ENCODE results near the gene SLC6A4. TPM values are rescaled to one million over a fixed set of nuclear protein-coding genes. Genes with fewer than 3 reads are reported as not detected.

The SLC6A4 gene
- total RNA-seq, 1 experiment from 2014 or later, result 20.6 TPM

DNA sequence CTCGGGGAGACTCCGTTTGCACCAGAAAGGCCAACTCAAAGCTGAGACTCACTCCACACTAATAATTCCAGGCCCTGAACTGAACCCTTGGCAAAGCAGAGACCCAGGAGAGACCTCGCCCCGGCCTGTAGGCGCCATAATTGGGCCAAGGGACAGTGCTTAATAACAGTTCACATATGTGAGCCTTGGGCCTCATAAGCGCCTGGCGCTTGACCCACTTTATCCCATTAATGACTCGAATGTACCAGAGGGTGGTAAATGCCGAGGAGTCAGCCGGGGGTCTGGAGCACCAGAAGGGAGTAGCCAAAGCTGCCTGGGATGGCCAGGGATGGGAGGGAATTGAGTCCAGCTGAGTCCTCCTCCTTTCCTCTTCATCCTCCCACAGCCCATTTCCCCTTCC lies 24.6 kb downstream of the SLC6A4 start:
- H3K4me3 ChIP-seq (ENCODE audit: low read depth, low read length), result no peak overlapping the region
- TF ChIP-seq CTCF (IDR thresholded peaks at IDR 0.05; ENCODE audit: insufficient read depth in 1 of 2, low read depth in 1 of 2, low read length in 1 of 2, severe bottlenecking in 1 of 2, unreplicated experiment in 1 of 2), result no peak
- H3K27me3 ChIP-seq (replicated peaks; ENCODE audit: control insufficient read depth, insufficient read depth, low read length), result no peaks in the 10 kb centered on the region
- ChIA-PET CTCF (no interaction called here), POLR2A (no interaction called here)
- Mint-ChIP-seq H3K4me1 (ENCODE audit: low read depth, unreplicated experiment) (no peaks in the 10 kb centered on the region), H3K27ac (ENCODE audit: unreplicated experiment) (no peak overlapping the region), H3K9me3 (ENCODE audit: unreplicated experiment) (peaks cover 10% of the 10 kb centered on the region), H3K36me3 (ENCODE audit: insufficient read depth, unreplicated experiment) (peaks cover 12% of the 10 kb centered on the region), H3K4me3 (ENCODE audit: unreplicated experiment) (no peak overlapping the region), H3K27me3 (ENCODE audit: insufficient read depth, unreplicated experiment) (no peaks in the 10 kb centered on the region)
- no peaks in the 10 kb centered on the region; the same call in 1 of the 2 replicates for H3K36me3 ChIP-seq (ENCODE audit: control insufficient read depth, insufficient read depth, low read length)
- no peaks in the 10 kb centered on the region for H3K4me1 ChIP-seq
- BruUV-seq (replicated peaks), result no TSS peak
- DNase-seq, result no peak
- H3K9me3 ChIP-seq, result no peaks in the 10 kb centered on the region
- intact Hi-C loops (cut with micrococcal nuclease; ENCODE audit: unreplicated experiment), result no loop called here

DNA sequence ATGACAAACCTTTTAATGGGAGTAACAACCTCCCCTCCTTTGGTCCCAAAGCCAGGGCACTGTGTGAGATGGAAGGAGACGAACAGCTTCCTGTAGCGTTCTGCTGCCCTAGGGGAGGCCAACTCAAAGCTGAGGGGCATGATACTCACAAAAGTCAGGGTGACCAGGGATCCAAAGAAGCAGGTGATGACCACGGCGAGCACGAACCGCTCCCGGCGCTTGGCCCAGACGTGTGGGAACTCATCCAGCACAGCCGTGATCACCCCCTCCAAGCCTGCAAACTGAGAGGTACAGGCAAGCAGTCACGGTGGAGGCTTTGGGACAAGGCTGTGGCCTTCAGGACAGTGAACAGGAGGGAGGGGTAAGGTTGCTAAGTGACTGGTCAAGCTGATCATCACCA lies 25.1 kb downstream of the SLC6A4 start:
- Mint-ChIP-seq H3K36me3 (ENCODE audit: insufficient read depth, unreplicated experiment) (peaks cover 12% of the 10 kb centered on the region), H3K27ac (ENCODE audit: unreplicated experiment) (no peak overlapping the region), H3K9me3 (ENCODE audit: unreplicated experiment) (peaks cover 10% of the 10 kb centered on the region), H3K27me3 (ENCODE audit: insufficient read depth, unreplicated experiment) (no peaks in the 10 kb centered on the region), H3K4me1 (ENCODE audit: low read depth, unreplicated experiment) (no peaks in the 10 kb centered on the region), H3K4me3 (ENCODE audit: unreplicated experiment) (no peak overlapping the region)
- H3K27me3 ChIP-seq (replicated peaks; ENCODE audit: control insufficient read depth, insufficient read depth, low read length), result no peaks in the 10 kb centered on the region
- no TSS peak for BruUV-seq (replicated peaks)
- CTCF ChIA-PET, result no interaction called here
- no peaks in the 10 kb centered on the region; the same call in 1 of the 2 replicates for H3K36me3 ChIP-seq (ENCODE audit: control insufficient read depth, insufficient read depth, low read length)
- no peak overlapping the region for H3K4me3 ChIP-seq (ENCODE audit: low read depth, low read length)
- no peaks in the 10 kb centered on the region for H3K9me3 ChIP-seq
- DNase-seq, result no peak
- POLR2A ChIA-PET, result no interaction called here
- intact Hi-C loops (cut with micrococcal nuclease; ENCODE audit: unreplicated experiment), result no loop called here
- no peak for TF ChIP-seq CTCF (IDR thresholded peaks at IDR 0.05; ENCODE audit: insufficient read depth in 1 of 2, low read depth in 1 of 2, low read length in 1 of 2, severe bottlenecking in 1 of 2, unreplicated experiment in 1 of 2)
- H3K4me1 ChIP-seq, result no peaks in the 10 kb centered on the region

DNA sequence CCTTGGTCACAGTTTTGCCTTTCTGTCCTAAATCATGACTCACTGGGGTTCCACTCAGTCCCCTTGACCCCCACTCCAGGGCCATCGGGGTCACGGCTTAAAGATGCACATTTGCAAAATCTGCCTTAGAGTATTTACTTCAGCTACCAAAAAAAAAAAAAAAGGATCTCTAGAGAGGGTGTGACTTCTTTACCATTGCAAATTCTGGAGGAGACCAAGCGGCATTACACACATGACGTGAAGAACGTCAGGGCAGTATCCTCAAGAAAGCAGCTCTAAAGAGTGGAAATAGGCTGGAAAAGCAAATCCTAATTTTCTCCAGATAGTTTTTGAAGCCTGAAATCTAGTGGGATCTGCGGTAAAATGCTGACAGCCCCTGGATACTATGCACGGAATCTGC lies 25.6 kb downstream of the SLC6A4 start:
- CTCF ChIA-PET, result no interaction called here
- no TSS peak for BruUV-seq (replicated peaks)
- H3K4me3 Mint-ChIP-seq (ENCODE audit: unreplicated experiment), result no peak overlapping the region

More for the DNA sequence above, 25.6 kb downstream of the SLC6A4 start:
- no peak for DNase-seq
- H3K4me1 Mint-ChIP-seq (ENCODE audit: low read depth, unreplicated experiment), result no peaks in the 10 kb centered on the region
- intact Hi-C loops (cut with micrococcal nuclease; ENCODE audit: unreplicated experiment), result no loop called here
- H3K4me3 ChIP-seq (ENCODE audit: low read depth, low read length), result no peak overlapping the region
- H3K36me3 Mint-ChIP-seq (ENCODE audit: insufficient read depth, unreplicated experiment), result peaks cover 10% of the 10 kb centered on the region
- H3K27me3 ChIP-seq (replicated peaks; ENCODE audit: control insufficient read depth, insufficient read depth, low read length), result no peaks in the 10 kb centered on the region
- H3K9me3 ChIP-seq, result no peaks in the 10 kb centered on the region
- no peak overlapping the region for H3K27ac Mint-ChIP-seq (ENCODE audit: unreplicated experiment)
- H3K27me3 Mint-ChIP-seq (ENCODE audit: insufficient read depth, unreplicated experiment), result no peaks in the 10 kb centered on the region
- POLR2A ChIA-PET, result interaction anchor here (0.5 kb wide), 1 partner anchor 13 kb away, joined by 3 read pairs; no protein-coding TSS in a partner anchor
- H3K36me3 ChIP-seq (ENCODE audit: control insufficient read depth, insufficient read depth, low read length), result no peaks in the 10 kb centered on the region; the same call in 1 of the 2 replicates
- TF ChIP-seq CTCF (IDR thresholded peaks at IDR 0.05; ENCODE audit: insufficient read depth in 1 of 2, low read depth in 1 of 2, low read length in 1 of 2, severe bottlenecking in 1 of 2, unreplicated experiment in 1 of 2), result no peak
- peaks cover 6% of the 10 kb centered on the region for H3K9me3 Mint-ChIP-seq (ENCODE audit: unreplicated experiment)
- H3K4me1 ChIP-seq, result no peaks in the 10 kb centered on the region
